SH-SY5Y (cell line): ENCODE results near the gene SCGB3A1.

Experiments
- GATA2 ChIP-seq: IDR thresholded peaks from 2 replicates; pipeline ENCODE4 v1.6.1; 2011; ENCODE audit warnings: mild to moderate bottlenecking, low read depth, low read length
- GATA3 ChIP-seq: IDR thresholded peaks from 2 replicates; pipeline ENCODE4 v1.6.1; 2011; ENCODE audit warnings: low read depth, mild to moderate bottlenecking, low read length, moderate library complexity

DNA sequence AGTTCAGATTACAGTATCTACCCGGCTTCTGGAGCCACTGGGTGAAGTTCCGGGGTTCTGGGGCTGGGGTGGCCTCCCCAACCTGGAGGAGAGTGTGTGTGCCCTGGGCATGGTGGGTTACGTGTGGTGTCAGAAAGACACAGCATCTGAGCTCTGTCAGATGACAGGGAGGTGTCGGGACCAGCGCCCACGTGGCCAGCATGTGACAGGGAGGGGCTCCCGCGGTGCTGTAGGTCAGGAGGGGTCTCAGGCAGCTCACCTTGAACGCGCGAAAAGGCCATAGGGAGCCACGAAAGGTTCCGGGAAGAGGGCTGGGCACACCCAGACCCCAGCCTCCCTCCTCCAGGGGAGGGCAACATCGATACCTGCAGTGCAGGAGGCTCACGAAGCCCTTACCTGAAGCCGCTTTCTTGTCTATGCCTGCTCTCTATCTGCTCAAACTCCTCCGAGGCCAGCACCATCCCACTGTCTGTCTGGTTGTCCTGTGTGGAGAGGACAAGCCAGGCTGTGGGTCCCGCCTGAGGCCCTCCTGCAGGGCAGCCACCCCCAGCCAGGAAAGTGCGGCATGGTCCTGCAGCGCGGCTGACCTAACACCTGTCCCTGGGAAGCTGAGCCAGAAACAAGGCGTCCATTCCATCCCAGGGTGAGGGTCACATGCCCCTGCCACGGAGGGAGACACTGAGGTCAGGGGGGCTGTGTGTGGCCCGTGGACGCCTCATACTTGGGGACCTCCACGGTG lies 17.4 kb upstream of the SCGB3A1 start:
- TF ChIP-seq GATA3 (no peak), GATA2 (no peak)
